NOMO-1 treated with DMSO at 0.1 percent for 48 hours (cell line): ENCODE results near the gene TAGLN.
A peak's percentile ranks its signal among the peaks of the same experiment; 100 is the strongest.
"Not testable (repeated sequence)": the region's sequence is repeated elsewhere in the genome, so short reads cannot be mapped to it uniquely, and the experiment has no call there.

ENCODE experiments used
- DNase-seq: peaks from one replicate; lab custom pipeline; 2025; ENCODE audit not compliant: unreplicated experiment; lab: John Stamatoyannopoulos, UW

Gene TAGLN

GRCh38 chr11:117180661-117181585 lies 18.2 kb upstream of the TAGLN start:
- peak; percentile 79 for DNase-seq

- DNase-seq, result no peak
These were observed 17.3 kb upstream of the TAGLN start for GRCh38 chr11:117181586-117182550.

- no peak for DNase-seq
These were observed 16.6 kb upstream of the TAGLN start for GRCh38 chr11:117182551-117182935.

GRCh38 chr11:117183178-117183577 lies 16.0 kb upstream of the TAGLN start:
- not testable (repeated sequence) for DNase-seq

GRCh38 chr11:117183724-117184349 lies 15.3 kb upstream of the TAGLN start:
- no peak for DNase-seq

GRCh38 chr11:117185736-117186430 lies 13.3 kb upstream of the TAGLN start:
- DNase-seq, result peak; percentile 67

- DNase-seq, result no peak
These were observed 12.8 kb upstream of the TAGLN start for GRCh38 chr11:117186431-117186761.

GRCh38 chr11:117187007-117187406 lies 12.2 kb upstream of the TAGLN start:
- no peak for DNase-seq

GRCh38 chr11:117187428-117187798 lies 11.8 kb upstream of the TAGLN start:
- no peak for DNase-seq

- no peak for DNase-seq
These were observed 11.2 kb upstream of the TAGLN start for GRCh38 chr11:117187799-117188481.

- DNase-seq, result no peak
These were observed 10.5 kb upstream of the TAGLN start for GRCh38 chr11:117188620-117189081.

- peak; percentile 94 for DNase-seq
These were observed 9.8 kb upstream of the TAGLN start for GRCh38 chr11:117189191-117189940.

- DNase-seq, result no peak
These were observed 9.1 kb upstream of the TAGLN start for GRCh38 chr11:117189941-117190544.

GRCh38 chr11:117191680-117192400 lies 7.3 kb upstream of the TAGLN start:
- no peak for DNase-seq

- no peak for DNase-seq
These were observed 6.7 kb upstream of the TAGLN start for GRCh38 chr11:117192401-117192875.

- no peak for DNase-seq
These were observed 5.8 kb upstream of the TAGLN start for GRCh38 chr11:117193130-117194020.

- DNase-seq, result no peak
These were observed 4.9 kb upstream of the TAGLN start for GRCh38 chr11:117194267-117194666.
